ENCODE measurements around the gene MPC1. TPM values are rescaled to one million over a fixed set of nuclear protein-coding genes. Genes with fewer than 3 reads are reported as not detected.

The MPC1 gene
- total RNA-seq, 1 donor from 2014 or later: 14.3 TPM

DNA sequence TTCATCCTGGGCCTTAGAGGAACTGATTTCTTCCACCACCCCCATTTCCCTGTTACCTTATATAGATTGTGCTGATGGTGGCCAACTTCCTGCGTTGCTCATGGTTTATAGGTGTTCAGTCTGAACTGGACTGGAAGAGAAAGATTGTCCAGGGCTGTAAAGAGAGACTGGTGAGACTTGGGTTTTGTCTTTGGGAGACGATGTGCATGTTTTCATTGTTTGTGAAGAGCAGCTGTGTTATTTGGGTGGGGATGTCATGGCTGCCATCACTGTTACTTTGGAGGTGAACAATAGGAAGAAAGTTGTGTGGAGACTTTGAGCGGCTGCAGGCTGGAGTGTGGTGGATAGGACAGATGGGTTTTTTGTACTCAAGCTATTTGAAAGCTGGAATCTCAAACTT, 15.6 kb upstream of the MPC1 start:
- Mint-ChIP-seq H3K36me3 (no peaks in the 10 kb centered on the region), H3K9me3 (no peaks in the 10 kb centered on the region), H3K4me3 (no peak overlapping the region), H3K4me1 (peaks cover 5% of the 10 kb centered on the region), H3K27me3 (ENCODE audit: low read depth) (peaks cover 18% of the 10 kb centered on the region), H3K27ac (no peak overlapping the region)
- TF ChIP-seq, protein P1, sequence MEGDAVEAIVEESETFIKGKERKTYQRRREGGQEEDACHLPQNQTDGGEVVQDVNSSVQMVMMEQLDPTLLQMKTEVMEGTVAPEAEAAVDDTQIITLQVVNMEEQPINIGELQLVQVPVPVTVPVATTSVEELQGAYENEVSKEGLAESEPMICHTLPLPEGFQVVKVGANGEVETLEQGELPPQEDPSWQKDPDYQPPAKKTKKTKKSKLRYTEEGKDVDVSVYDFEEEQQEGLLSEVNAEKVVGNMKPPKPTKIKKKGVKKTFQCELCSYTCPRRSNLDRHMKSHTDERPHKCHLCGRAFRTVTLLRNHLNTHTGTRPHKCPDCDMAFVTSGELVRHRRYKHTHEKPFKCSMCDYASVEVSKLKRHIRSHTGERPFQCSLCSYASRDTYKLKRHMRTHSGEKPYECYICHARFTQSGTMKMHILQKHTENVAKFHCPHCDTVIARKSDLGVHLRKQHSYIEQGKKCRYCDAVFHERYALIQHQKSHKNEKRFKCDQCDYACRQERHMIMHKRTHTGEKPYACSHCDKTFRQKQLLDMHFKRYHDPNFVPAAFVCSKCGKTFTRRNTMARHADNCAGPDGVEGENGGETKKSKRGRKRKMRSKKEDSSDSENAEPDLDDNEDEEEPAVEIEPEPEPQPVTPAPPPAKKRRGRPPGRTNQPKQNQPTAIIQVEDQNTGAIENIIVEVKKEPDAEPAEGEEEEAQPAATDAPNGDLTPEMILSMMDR (IDR thresholded peaks at IDR 0.05; ENCODE audit: unreplicated experiment): no peak
- no peak for DNase-seq (ENCODE audit: low spot score in 2 of 2, unreplicated experiment in 2 of 2)

DNA sequence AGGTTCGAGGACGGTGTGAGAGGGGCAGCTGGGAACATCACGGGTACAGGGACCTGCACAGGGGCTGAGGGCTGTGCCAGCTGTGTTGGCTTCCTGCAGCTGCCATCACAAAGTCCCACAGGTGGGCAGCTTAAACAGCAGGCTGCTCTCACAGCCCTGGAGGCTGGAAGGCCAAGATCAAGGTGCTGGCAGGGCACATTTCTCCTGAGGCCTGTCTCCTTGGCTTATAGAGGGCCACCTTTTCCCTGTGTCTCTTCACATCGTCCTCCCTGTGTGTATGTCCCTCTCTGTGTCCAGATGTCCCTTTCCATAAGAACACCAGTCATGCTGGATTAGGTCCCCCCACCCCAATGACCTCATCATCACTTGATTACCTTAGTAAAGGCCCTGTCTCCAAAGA, 15.1 kb upstream of the MPC1 start:
- no peaks in the 10 kb centered on the region for H3K36me3 Mint-ChIP-seq
- H3K4me1 Mint-ChIP-seq: peaks cover 5% of the 10 kb centered on the region
- TF ChIP-seq, protein P1 (IDR thresholded peaks at IDR 0.05; ENCODE audit: unreplicated experiment): no peak
- peaks cover 19% of the 10 kb centered on the region for H3K27me3 Mint-ChIP-seq (ENCODE audit: low read depth)
- H3K4me3 Mint-ChIP-seq: no peak overlapping the region
- H3K27ac Mint-ChIP-seq: no peak overlapping the region
- no peaks in the 10 kb centered on the region for H3K9me3 Mint-ChIP-seq
- DNase-seq (ENCODE audit: low spot score in 2 of 2, unreplicated experiment in 2 of 2): no peak

DNA sequence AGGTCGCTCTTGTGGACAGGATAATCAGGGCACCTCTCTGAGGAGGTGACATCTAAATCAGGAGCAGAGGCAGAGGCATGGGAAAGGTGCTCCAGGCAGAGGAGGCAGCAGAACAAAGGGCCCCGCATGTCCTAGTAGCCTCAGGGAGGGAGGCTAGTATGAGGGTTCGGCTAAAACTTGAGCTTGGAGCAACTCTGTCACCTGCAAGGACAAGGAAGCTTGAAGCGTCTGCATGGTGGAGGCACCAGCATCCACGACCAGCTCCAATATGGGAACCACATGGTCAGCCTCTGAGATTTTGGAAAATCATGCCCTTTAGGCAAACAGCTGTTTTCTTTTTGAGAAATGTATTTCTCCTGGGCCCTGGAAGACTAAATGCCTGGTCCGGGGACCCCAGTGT, 13.0 kb upstream of the MPC1 start:
- no peak overlapping the region for H3K27ac Mint-ChIP-seq
- no peaks in the 10 kb centered on the region for H3K36me3 Mint-ChIP-seq
- H3K27me3 Mint-ChIP-seq (ENCODE audit: low read depth): peaks cover 28% of the 10 kb centered on the region
- peaks cover 5% of the 10 kb centered on the region for H3K4me1 Mint-ChIP-seq
- TF ChIP-seq, protein P1 (IDR thresholded peaks at IDR 0.05; ENCODE audit: unreplicated experiment): no peak
- H3K9me3 Mint-ChIP-seq: no peaks in the 10 kb centered on the region
- H3K4me3 Mint-ChIP-seq: no peak overlapping the region
- no peak for DNase-seq (ENCODE audit: low spot score in 2 of 2, unreplicated experiment in 2 of 2)

DNA sequence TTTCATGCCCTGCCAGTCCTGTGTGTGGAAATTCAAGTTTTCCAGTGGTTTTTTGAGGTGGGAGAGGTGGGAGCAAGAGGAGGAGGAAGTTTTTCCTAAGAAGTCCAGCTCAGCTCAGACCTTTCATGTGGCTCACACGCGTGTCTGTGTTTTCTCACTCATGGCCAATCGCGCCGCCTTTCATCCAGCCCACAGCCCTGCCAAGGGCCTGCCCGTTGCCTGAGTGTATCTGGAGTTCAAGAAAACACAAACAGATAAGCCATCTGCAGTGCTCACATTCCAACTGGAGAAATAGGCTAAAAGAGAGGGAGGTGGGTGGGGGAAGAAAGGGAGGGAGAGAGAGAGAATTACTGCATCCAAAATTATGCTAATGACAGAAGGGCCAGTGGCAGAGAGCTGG, 12.6 kb upstream of the MPC1 start:
- no peaks in the 10 kb centered on the region for H3K36me3 Mint-ChIP-seq

DNA sequence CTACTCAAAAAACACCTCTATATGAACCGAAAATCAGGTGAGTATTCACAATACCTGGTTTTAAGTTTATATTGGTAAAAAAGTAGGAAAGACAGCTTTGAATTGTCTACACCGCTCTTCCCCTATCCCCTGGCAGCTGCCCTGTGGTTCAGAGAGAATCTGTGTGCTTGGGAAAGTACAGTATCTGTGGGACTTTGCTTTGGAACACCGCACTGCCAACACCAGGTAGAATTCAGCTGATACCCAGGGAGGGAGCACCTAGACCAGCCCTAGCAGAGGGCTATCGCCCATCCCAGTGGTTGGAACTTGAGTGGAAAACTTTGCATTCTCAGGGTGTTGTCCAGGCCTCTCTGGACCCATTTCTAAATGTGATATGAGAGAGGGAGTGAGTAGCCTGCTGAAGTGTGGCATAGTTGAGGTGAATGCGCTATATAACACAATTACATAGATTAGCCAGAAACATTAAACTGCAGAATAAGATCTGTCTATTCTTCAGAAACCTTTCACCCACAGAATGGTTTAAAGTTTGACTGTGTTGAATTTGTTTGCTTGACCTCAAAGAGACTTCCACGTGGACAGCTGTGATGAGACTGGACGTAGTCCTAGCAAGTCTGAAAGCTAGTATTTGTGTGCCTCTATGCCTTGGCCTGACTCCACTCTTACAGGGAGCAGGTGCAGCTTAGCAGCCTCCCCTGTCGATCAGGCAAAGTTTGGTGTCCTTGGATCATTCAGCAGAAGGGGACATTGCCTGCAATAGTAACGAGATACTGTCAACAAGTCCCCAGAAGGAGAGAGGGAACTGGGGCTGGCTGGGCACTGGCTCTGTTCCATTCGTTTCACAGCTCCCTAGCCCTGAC, 11.5 kb upstream of the MPC1 start:
- DNase-seq (ENCODE audit: low spot score in 2 of 2, unreplicated experiment in 2 of 2): no peak
- peaks cover 5% of the 10 kb centered on the region for H3K4me1 Mint-ChIP-seq
- H3K36me3 Mint-ChIP-seq: no peaks in the 10 kb centered on the region
- H3K27ac Mint-ChIP-seq: no peak overlapping the region
- H3K9me3 Mint-ChIP-seq: no peaks in the 10 kb centered on the region
- TF ChIP-seq, protein P1 (IDR thresholded peaks at IDR 0.05; ENCODE audit: unreplicated experiment): no peak
- no peak overlapping the region for H3K4me3 Mint-ChIP-seq
- H3K27me3 Mint-ChIP-seq (ENCODE audit: low read depth): peaks cover 34% of the 10 kb centered on the region

More for the DNA sequence above, 12.6 kb upstream of the MPC1 start:
- H3K27ac Mint-ChIP-seq: no peak overlapping the region
- peaks cover 32% of the 10 kb centered on the region for H3K27me3 Mint-ChIP-seq (ENCODE audit: low read depth)
- TF ChIP-seq, protein P1 (IDR thresholded peaks at IDR 0.05; ENCODE audit: unreplicated experiment): no peak
- no peaks in the 10 kb centered on the region for H3K9me3 Mint-ChIP-seq
- no peak overlapping the region for H3K4me3 Mint-ChIP-seq
- DNase-seq (ENCODE audit: low spot score in 2 of 2, unreplicated experiment in 2 of 2): no peak
- peaks cover 5% of the 10 kb centered on the region for H3K4me1 Mint-ChIP-seq
